Measurements from ENCODE around the gene COPB2.

Gene COPB2

GRCh38 chr3:139311557-139311956 lies 77.9 kb downstream of the COPB2 start:
- no peak overlapping the region for H3K4me3 ChIP-seq (ENCODE audit: low read depth in 1 of 2, low read length in 2 of 2)
- no peaks in the 10 kb centered on the region for H3K9me3 ChIP-seq (ENCODE audit: control insufficient read depth in 1 of 2, low read length in 2 of 2)
- no peaks in the 10 kb centered on the region for H3K4me1 ChIP-seq (ENCODE audit: control insufficient read depth in 1 of 2, insufficient read depth in 2 of 2, low read length in 2 of 2)
- H3K9ac ChIP-seq (ENCODE audit: low read depth in 1 of 2, low read length in 2 of 2): no peak overlapping the region
- H3K27ac ChIP-seq (ENCODE audit: low read depth, low read length): no peak overlapping the region
- no peaks in the 10 kb centered on the region for H3K27me3 ChIP-seq (ENCODE audit: control insufficient read depth in 1 of 2, insufficient read depth in 2 of 2, low read length in 2 of 2)
- H3K36me3 ChIP-seq (ENCODE audit: control insufficient read depth in 1 of 2, insufficient read depth in 2 of 2, low read length in 2 of 2): no peaks in the 10 kb centered on the region

GRCh38 chr3:139310474-139310933 lies 78.9 kb downstream of the COPB2 start:
- H3K4me1 ChIP-seq (ENCODE audit: control insufficient read depth in 1 of 2, insufficient read depth in 2 of 2, low read length in 2 of 2): no peaks in the 10 kb centered on the region
- no peak overlapping the region for H3K4me3 ChIP-seq (ENCODE audit: low read depth in 1 of 2, low read length in 2 of 2)
- no peak overlapping the region for H3K9ac ChIP-seq (ENCODE audit: low read depth in 1 of 2, low read length in 2 of 2)
- H3K27me3 ChIP-seq (ENCODE audit: control insufficient read depth in 1 of 2, insufficient read depth in 2 of 2, low read length in 2 of 2): no peaks in the 10 kb centered on the region
- H3K27ac ChIP-seq (ENCODE audit: low read depth, low read length): no peak overlapping the region
- no peaks in the 10 kb centered on the region for H3K36me3 ChIP-seq (ENCODE audit: control insufficient read depth in 1 of 2, insufficient read depth in 2 of 2, low read length in 2 of 2)
- no peaks in the 10 kb centered on the region for H3K9me3 ChIP-seq (ENCODE audit: control insufficient read depth in 1 of 2, low read length in 2 of 2)

- Histone ChIP-seq H3K4me3 (ENCODE audit: low read depth in 1 of 2, low read length in 2 of 2) (no peak overlapping the region), H3K27ac (ENCODE audit: low read depth, low read length) (no peak overlapping the region), H3K9me3 (ENCODE audit: control insufficient read depth in 1 of 2, low read length in 2 of 2) (no peaks in the 10 kb centered on the region), H3K4me1 (ENCODE audit: control insufficient read depth in 1 of 2, insufficient read depth in 2 of 2, low read length in 2 of 2) (no peaks in the 10 kb centered on the region), H3K36me3 (ENCODE audit: control insufficient read depth in 1 of 2, insufficient read depth in 2 of 2, low read length in 2 of 2) (no peaks in the 10 kb centered on the region), H3K27me3 (ENCODE audit: control insufficient read depth in 1 of 2, insufficient read depth in 2 of 2, low read length in 2 of 2) (no peaks in the 10 kb centered on the region), H3K9ac (ENCODE audit: low read depth in 1 of 2, low read length in 2 of 2) (no peak overlapping the region)
Observed at GRCh38 chr3:139309880-139310279, 79.6 kb downstream of the COPB2 start.

GRCh38 chr3:139309061-139309591 lies 80.3 kb downstream of the COPB2 start:
- H3K9me3 ChIP-seq (ENCODE audit: control insufficient read depth in 1 of 2, low read length in 2 of 2): no peaks in the 10 kb centered on the region
- H3K9ac ChIP-seq (ENCODE audit: low read depth in 1 of 2, low read length in 2 of 2): no peak overlapping the region
- H3K36me3 ChIP-seq (ENCODE audit: control insufficient read depth in 1 of 2, insufficient read depth in 2 of 2, low read length in 2 of 2): no peaks in the 10 kb centered on the region
- no peak overlapping the region for H3K4me3 ChIP-seq (ENCODE audit: low read depth in 1 of 2, low read length in 2 of 2)
- no peak overlapping the region for H3K27ac ChIP-seq (ENCODE audit: low read depth, low read length)
- no peaks in the 10 kb centered on the region for H3K27me3 ChIP-seq (ENCODE audit: control insufficient read depth in 1 of 2, insufficient read depth in 2 of 2, low read length in 2 of 2)
- no peaks in the 10 kb centered on the region for H3K4me1 ChIP-seq (ENCODE audit: control insufficient read depth in 1 of 2, insufficient read depth in 2 of 2, low read length in 2 of 2)

GRCh38 chr3:139308560-139308959 lies 80.9 kb downstream of the COPB2 start:
- no peak overlapping the region for H3K4me3 ChIP-seq (ENCODE audit: low read depth in 1 of 2, low read length in 2 of 2)
- H3K9ac ChIP-seq (ENCODE audit: low read depth in 1 of 2, low read length in 2 of 2): no peak overlapping the region
- H3K9me3 ChIP-seq (ENCODE audit: control insufficient read depth in 1 of 2, low read length in 2 of 2): no peaks in the 10 kb centered on the region
- H3K27me3 ChIP-seq (ENCODE audit: control insufficient read depth in 1 of 2, insufficient read depth in 2 of 2, low read length in 2 of 2): no peaks in the 10 kb centered on the region
- no peaks in the 10 kb centered on the region for H3K36me3 ChIP-seq (ENCODE audit: control insufficient read depth in 1 of 2, insufficient read depth in 2 of 2, low read length in 2 of 2)
- no peaks in the 10 kb centered on the region for H3K4me1 ChIP-seq (ENCODE audit: control insufficient read depth in 1 of 2, insufficient read depth in 2 of 2, low read length in 2 of 2)
- H3K27ac ChIP-seq (ENCODE audit: low read depth, low read length): no peak overlapping the region

GRCh38 chr3:139307601-139308555 lies 81.6 kb downstream of the COPB2 start:
- Histone ChIP-seq H3K36me3 (ENCODE audit: control insufficient read depth in 1 of 2, insufficient read depth in 2 of 2, low read length in 2 of 2) (no peaks in the 10 kb centered on the region), H3K9me3 (ENCODE audit: control insufficient read depth in 1 of 2, low read length in 2 of 2) (no peaks in the 10 kb centered on the region), H3K4me3 (ENCODE audit: low read depth in 1 of 2, low read length in 2 of 2) (no peak overlapping the region), H3K27ac (ENCODE audit: low read depth, low read length) (no peak overlapping the region), H3K27me3 (ENCODE audit: control insufficient read depth in 1 of 2, insufficient read depth in 2 of 2, low read length in 2 of 2) (no peaks in the 10 kb centered on the region), H3K4me1 (ENCODE audit: control insufficient read depth in 1 of 2, insufficient read depth in 2 of 2, low read length in 2 of 2) (no peaks in the 10 kb centered on the region), H3K9ac (ENCODE audit: low read depth in 1 of 2, low read length in 2 of 2) (no peak overlapping the region)
